Measurements from ENCODE around the gene ADPRHL1.

The ADPRHL1 gene

DNA sequence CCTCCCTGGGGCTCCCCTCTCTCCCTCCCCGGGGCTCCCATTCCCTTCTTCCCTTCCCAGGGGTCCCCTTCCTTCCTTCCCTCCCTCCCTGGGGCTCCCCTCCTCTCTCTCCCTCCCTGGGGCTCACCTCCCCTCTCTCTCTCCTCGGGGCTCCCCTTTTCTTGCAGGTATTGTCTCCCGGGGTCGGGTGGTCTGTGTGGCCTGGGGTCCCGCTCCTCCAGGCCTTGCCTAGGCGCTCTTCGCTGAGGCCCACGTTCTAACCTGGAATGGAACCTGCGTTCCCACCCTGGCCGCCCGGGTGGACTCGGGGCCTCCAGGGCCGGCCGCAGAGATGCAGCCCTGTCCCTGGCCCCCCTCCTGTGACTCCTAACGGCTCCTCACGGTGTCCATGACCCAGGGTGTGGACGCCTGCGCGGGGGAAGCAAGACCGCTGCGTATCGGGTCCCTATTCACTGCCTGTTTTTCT is 38.2 kb upstream of the ADPRHL1 start:
- H3K79me2 ChIP-seq (ENCODE audit: insufficient read depth, low read length) = peaks cover 36% of the 10 kb centered on the region
- no peaks in the 10 kb centered on the region for H3F3A ChIP-seq (ENCODE audit: insufficient read depth, low read length)
- no peaks in the 10 kb centered on the region for H3K9me3 ChIP-seq (ENCODE audit: low read length)
- H3K4me3 ChIP-seq (ENCODE audit: low read depth, low read length, poor library complexity, severe bottlenecking) = peak overlapping the region; percentile 89
- H3K9ac ChIP-seq (ENCODE audit: low read length) = peak overlapping the region; percentile 85
- H3K4me1 ChIP-seq (ENCODE audit: insufficient read depth, low read length, severe bottlenecking) = peaks cover 63% of the 10 kb centered on the region
- no peaks in the 10 kb centered on the region for H3K27me3 ChIP-seq (ENCODE audit: insufficient read depth, low read length)
- H3K9me2 ChIP-seq (ENCODE audit: low read depth, low read length) = no peaks in the 10 kb centered on the region
- no peak overlapping the region for H3K27ac ChIP-seq (ENCODE audit: low read depth, low read length, poor library complexity, severe bottlenecking)
- no peaks in the 10 kb centered on the region for H4K20me1 ChIP-seq (ENCODE audit: insufficient read depth, low read length)
- peaks cover 16% of the 10 kb centered on the region for H3K36me3 ChIP-seq (ENCODE audit: insufficient read depth, low read length)
- TF ChIP-seq, protein P1, sequence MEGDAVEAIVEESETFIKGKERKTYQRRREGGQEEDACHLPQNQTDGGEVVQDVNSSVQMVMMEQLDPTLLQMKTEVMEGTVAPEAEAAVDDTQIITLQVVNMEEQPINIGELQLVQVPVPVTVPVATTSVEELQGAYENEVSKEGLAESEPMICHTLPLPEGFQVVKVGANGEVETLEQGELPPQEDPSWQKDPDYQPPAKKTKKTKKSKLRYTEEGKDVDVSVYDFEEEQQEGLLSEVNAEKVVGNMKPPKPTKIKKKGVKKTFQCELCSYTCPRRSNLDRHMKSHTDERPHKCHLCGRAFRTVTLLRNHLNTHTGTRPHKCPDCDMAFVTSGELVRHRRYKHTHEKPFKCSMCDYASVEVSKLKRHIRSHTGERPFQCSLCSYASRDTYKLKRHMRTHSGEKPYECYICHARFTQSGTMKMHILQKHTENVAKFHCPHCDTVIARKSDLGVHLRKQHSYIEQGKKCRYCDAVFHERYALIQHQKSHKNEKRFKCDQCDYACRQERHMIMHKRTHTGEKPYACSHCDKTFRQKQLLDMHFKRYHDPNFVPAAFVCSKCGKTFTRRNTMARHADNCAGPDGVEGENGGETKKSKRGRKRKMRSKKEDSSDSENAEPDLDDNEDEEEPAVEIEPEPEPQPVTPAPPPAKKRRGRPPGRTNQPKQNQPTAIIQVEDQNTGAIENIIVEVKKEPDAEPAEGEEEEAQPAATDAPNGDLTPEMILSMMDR (IDR thresholded peaks at IDR 0.05; ENCODE audit: low read length) = no peak
- no peak for TF ChIP-seq EZH2 (IDR thresholded peaks at IDR 0.05; ENCODE audit: borderline replicate concordance, low read length)
- H3K4me2 ChIP-seq (ENCODE audit: low read length) = peak overlapping the region; percentile 96
- no peak overlapping the region for H2AFZ ChIP-seq (ENCODE audit: low read length)

DNA sequence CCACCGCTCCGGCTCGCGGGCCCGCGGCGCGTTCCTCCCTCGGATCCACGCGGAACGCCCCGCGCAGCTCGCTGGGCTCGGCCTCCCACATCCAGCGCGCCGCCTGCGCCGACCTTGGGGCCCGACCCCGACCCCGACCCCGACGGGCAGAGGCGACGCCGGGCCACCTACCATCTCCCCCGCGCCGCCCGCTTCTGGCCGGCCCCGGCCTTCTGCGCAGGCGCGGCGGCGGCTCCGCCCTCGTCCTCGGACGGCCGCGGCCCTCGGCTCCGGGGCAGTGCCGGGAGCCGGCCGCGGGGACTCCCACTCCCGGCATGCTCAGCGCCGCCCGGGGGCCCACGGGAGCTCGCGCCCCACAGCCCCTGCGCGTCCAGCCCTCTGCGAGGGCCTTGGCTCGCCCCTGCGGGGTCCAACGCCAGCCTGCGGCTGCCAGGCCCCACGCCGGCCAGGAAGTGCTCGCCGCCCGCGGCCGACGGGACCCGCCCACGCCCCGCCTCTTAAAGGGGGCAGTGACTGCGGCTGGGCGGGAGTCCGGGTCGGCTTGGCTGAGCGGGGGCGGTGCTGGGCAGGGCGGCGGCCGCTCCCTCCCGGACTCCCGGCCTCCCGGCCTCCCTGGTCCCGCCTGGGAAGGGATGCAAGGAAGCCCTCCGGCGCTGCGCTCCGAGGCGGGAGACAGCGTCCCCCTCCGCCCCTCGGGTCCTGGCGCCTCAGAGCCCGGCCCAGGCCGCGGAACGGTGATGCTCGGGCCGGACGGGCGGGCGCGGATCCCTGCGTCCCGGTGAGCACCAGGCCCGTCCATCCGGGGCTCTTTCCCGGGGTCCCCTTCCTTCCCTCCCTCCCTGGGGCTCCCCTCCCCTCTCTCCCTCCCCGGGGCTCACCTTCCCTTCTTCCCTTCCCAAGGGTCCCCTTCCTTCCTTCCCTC is 37.5 kb upstream of the ADPRHL1 start, which contains the start of gene DCUN1D2:
Gene DCUN1D2, minus strand, starts transcription at position 216 of the 922 bp plus-strand sequence. Its CDS starts 42 bp downstream, at position 174.
- peak within 1 kb of the TSS; percentile 96 for H3K4me2 ChIP-seq (ENCODE audit: low read length)
- H3K79me2 ChIP-seq (ENCODE audit: insufficient read depth, low read length) = peaks cover 43% of the 10 kb centered on the region
- H3K9me2 ChIP-seq (ENCODE audit: low read depth, low read length) = no peaks in the 10 kb centered on the region
- no peak for TF ChIP-seq EZH2 (IDR thresholded peaks at IDR 0.05; ENCODE audit: borderline replicate concordance, low read length)
- TF ChIP-seq, protein P1 (IDR thresholded peaks at IDR 0.05; ENCODE audit: low read length) = no peak
- no peak within 1 kb of the TSS for H3K27ac ChIP-seq (ENCODE audit: low read depth, low read length, poor library complexity, severe bottlenecking)
- peak within 1 kb of the TSS; percentile 85 for H3K9ac ChIP-seq (ENCODE audit: low read length)
- no peaks in the 10 kb centered on the region for H4K20me1 ChIP-seq (ENCODE audit: insufficient read depth, low read length)
- H3K4me1 ChIP-seq (ENCODE audit: insufficient read depth, low read length, severe bottlenecking) = peaks cover 65% of the 10 kb centered on the region
- H3K36me3 ChIP-seq (ENCODE audit: insufficient read depth, low read length) = peaks cover 11% of the 10 kb centered on the region
- peak within 1 kb of the TSS; percentile 71; the same call in 1 of the 2 replicates for H2AFZ ChIP-seq (ENCODE audit: low read length)
- H3K9me3 ChIP-seq (ENCODE audit: low read length) = no peaks in the 10 kb centered on the region
- H3F3A ChIP-seq (ENCODE audit: insufficient read depth, low read length) = no peaks in the 10 kb centered on the region
- peak within 1 kb of the TSS; percentile 89 for H3K4me3 ChIP-seq (ENCODE audit: low read depth, low read length, poor library complexity, severe bottlenecking)
- H3K27me3 ChIP-seq (ENCODE audit: insufficient read depth, low read length) = no peaks in the 10 kb centered on the region

DNA sequence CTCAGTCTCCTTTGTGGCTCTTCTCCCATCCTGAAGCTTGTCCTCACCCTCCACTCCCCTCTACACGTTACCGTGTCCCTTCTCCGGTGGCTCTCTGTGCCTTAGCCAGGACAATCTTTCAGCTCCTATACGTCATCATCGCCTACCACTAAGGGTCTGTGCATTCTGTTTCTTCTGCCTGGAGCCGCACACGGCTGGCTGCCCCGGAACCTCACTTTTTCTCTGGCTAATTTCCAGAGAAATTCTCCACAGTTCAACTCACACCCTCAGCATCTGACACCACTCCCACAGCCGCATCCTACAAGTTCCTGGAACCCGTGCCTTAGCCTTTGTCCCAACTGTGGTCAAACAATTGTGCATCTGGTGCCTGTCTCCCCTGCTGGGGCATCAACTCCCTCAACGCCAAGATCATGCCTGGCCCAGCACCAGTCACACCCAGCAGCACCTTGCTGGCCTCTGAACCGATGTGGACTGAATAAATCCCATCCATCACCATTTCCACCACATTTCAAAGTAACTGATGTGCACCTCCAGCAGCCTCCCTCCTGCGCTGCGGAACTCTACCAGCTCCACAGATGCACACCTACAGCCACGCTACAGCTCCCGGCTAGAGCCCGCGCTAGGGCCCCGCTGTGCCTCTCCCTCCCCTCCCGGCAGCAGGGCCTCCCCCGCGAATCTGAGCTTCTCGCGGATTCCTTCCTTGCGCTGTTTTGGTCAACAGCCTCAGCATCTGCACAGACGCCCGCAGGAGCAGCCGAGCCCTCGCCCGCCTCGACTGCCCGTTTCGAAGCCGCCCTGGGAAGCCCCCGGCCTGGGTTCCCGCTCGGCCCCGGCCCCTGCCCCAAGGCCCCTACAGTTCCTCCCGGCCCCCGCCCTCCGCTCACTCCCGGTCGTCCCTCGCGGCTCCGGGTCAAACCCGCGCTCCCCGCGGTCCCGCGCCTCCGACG is 36.5 kb upstream of the ADPRHL1 start:
- Histone ChIP-seq H3K4me3 (ENCODE audit: low read depth, low read length, poor library complexity, severe bottlenecking) (peak overlapping the region; percentile 89), H3K36me3 (ENCODE audit: insufficient read depth, low read length) (peaks cover 7% of the 10 kb centered on the region; the same call in 1 of the 2 replicates), H3K9me2 (ENCODE audit: low read depth, low read length) (no peaks in the 10 kb centered on the region), H3K27ac (ENCODE audit: low read depth, low read length, poor library complexity, severe bottlenecking) (no peak overlapping the region), H3K9ac (ENCODE audit: low read length) (peak overlapping the region; percentile 85), H3K4me1 (ENCODE audit: insufficient read depth, low read length, severe bottlenecking) (peaks cover 65% of the 10 kb centered on the region), H3K27me3 (ENCODE audit: insufficient read depth, low read length) (no peaks in the 10 kb centered on the region), H3K9me3 (ENCODE audit: low read length) (no peaks in the 10 kb centered on the region), H2AFZ (ENCODE audit: low read length) (no peak overlapping the region), H3K79me2 (ENCODE audit: insufficient read depth, low read length) (peaks cover 51% of the 10 kb centered on the region), H3F3A (ENCODE audit: insufficient read depth, low read length) (no peaks in the 10 kb centered on the region), H3K4me2 (ENCODE audit: low read length) (peak overlapping the region; percentile 96), H4K20me1 (ENCODE audit: insufficient read depth, low read length) (no peaks in the 10 kb centered on the region)
- TF ChIP-seq, protein P1 (IDR thresholded peaks at IDR 0.05; ENCODE audit: low read length) = no peak; the same call in none of the 2 replicates
- TF ChIP-seq EZH2 (IDR thresholded peaks at IDR 0.05; ENCODE audit: borderline replicate concordance, low read length) = no peak
